Measurements from ENCODE around the gene FGF14. TPM values are rescaled to one million over a fixed set of nuclear protein-coding genes. Genes with fewer than 3 reads are reported as not detected.

FGF14 gene
- total and polyA plus RNA-seq, 2 experiments from 2014 or later = 0.03 TPM; not detected in 1

- TF ChIP-seq, protein P1, sequence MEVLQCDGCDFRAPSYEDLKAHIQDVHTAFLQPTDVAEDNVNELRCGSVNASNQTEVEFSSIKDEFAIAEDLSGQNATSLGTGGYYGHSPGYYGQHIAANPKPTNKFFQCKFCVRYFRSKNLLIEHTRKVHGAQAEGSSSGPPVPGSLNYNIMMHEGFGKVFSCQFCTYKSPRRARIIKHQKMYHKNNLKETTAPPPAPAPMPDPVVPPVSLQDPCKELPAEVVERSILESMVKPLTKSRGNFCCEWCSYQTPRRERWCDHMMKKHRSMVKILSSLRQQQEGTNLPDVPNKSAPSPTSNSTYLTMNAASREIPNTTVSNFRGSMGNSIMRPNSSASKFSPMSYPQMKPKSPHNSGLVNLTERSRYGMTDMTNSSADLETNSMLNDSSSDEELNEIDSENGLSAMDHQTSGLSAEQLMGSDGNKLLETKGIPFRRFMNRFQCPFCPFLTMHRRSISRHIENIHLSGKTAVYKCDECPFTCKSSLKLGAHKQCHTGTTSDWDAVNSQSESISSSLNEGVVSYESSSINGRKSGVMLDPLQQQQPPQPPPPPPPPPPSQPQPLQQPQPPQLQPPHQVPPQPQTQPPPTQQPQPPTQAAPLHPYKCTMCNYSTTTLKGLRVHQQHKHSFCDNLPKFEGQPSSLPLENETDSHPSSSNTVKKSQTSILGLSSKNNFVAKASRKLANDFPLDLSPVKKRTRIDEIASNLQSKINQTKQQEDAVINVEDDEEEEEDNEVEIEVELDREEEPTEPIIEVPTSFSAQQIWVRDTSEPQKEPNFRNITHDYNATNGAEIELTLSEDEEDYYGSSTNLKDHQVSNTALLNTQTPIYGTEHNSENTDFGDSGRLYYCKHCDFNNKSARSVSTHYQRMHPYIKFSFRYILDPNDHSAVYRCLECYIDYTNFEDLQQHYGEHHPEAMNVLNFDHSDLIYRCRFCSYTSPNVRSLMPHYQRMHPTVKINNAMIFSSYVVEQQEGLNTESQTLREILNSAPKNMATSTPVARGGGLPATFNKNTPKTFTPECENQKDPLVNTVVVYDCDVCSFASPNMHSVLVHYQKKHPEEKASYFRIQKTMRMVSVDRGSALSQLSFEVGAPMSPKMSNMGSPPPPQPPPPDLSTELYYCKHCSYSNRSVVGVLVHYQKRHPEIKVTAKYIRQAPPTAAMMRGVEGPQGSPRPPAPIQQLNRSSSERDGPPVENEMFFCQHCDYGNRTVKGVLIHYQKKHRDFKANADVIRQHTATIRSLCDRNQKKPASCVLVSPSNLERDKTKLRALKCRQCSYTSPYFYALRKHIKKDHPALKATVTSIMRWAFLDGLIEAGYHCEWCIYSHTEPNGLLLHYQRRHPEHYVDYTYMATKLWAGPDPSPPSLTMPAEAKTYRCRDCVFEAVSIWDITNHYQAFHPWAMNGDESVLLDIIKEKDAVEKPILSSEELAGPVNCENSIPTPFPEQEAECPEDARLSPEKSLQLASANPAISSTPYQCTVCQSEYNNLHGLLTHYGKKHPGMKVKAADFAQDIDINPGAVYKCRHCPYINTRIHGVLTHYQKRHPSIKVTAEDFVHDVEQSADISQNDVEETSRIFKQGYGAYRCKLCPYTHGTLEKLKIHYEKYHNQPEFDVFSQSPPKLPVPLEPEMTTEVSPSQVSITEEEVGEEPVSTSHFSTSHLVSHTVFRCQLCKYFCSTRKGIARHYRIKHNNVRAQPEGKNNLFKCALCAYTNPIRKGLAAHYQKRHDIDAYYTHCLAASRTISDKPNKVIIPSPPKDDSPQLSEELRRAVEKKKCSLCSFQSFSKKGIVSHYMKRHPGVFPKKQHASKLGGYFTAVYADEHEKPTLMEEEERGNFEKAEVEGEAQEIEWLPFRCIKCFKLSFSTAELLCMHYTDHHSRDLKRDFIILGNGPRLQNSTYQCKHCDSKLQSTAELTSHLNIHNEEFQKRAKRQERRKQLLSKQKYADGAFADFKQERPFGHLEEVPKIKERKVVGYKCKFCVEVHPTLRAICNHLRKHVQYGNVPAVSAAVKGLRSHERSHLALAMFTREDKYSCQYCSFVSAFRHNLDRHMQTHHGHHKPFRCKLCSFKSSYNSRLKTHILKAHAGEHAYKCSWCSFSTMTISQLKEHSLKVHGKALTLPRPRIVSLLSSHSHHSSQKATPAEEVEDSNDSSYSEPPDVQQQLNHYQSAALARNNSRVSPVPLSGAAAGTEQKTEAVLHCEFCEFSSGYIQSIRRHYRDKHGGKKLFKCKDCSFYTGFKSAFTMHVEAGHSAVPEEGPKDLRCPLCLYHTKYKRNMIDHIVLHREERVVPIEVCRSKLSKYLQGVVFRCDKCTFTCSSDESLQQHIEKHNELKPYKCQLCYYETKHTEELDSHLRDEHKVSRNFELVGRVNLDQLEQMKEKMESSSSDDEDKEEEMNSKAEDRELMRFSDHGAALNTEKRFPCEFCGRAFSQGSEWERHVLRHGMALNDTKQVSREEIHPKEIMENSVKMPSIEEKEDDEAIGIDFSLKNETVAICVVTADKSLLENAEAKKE (CRISPR knock-in tag; IDR thresholded peaks at IDR 0.05) = no peak
- no peak for TF ChIP-seq EZH2phosphoT487 (IDR thresholded peaks at IDR 0.05; ENCODE audit: unreplicated experiment)
- no peak for TF ChIP-seq STAT1 (IDR thresholded peaks at IDR 0.05; ENCODE audit: unreplicated experiment)
- TF ChIP-seq JUNB (IDR thresholded peaks at IDR 0.05; ENCODE audit: unreplicated experiment) = no peak
- TF ChIP-seq NANOG (IDR thresholded peaks at IDR 0.05; ENCODE audit: borderline replicate concordance) = no peak
- TF ChIP-seq POLR2AphosphoS5 (IDR thresholded peaks at IDR 0.05; ENCODE audit: low read depth) = no peak
- TF ChIP-seq ZNF331 (CRISPR knock-in tag; IDR thresholded peaks at IDR 0.05; ENCODE audit: low read depth) = no peak
- TF ChIP-seq, protein P2, sequence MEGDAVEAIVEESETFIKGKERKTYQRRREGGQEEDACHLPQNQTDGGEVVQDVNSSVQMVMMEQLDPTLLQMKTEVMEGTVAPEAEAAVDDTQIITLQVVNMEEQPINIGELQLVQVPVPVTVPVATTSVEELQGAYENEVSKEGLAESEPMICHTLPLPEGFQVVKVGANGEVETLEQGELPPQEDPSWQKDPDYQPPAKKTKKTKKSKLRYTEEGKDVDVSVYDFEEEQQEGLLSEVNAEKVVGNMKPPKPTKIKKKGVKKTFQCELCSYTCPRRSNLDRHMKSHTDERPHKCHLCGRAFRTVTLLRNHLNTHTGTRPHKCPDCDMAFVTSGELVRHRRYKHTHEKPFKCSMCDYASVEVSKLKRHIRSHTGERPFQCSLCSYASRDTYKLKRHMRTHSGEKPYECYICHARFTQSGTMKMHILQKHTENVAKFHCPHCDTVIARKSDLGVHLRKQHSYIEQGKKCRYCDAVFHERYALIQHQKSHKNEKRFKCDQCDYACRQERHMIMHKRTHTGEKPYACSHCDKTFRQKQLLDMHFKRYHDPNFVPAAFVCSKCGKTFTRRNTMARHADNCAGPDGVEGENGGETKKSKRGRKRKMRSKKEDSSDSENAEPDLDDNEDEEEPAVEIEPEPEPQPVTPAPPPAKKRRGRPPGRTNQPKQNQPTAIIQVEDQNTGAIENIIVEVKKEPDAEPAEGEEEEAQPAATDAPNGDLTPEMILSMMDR (conservative IDR thresholded peaks at IDR 0.05; ENCODE audit: low read depth in 2 of 2) = no peak
- TF ChIP-seq, protein P3, sequence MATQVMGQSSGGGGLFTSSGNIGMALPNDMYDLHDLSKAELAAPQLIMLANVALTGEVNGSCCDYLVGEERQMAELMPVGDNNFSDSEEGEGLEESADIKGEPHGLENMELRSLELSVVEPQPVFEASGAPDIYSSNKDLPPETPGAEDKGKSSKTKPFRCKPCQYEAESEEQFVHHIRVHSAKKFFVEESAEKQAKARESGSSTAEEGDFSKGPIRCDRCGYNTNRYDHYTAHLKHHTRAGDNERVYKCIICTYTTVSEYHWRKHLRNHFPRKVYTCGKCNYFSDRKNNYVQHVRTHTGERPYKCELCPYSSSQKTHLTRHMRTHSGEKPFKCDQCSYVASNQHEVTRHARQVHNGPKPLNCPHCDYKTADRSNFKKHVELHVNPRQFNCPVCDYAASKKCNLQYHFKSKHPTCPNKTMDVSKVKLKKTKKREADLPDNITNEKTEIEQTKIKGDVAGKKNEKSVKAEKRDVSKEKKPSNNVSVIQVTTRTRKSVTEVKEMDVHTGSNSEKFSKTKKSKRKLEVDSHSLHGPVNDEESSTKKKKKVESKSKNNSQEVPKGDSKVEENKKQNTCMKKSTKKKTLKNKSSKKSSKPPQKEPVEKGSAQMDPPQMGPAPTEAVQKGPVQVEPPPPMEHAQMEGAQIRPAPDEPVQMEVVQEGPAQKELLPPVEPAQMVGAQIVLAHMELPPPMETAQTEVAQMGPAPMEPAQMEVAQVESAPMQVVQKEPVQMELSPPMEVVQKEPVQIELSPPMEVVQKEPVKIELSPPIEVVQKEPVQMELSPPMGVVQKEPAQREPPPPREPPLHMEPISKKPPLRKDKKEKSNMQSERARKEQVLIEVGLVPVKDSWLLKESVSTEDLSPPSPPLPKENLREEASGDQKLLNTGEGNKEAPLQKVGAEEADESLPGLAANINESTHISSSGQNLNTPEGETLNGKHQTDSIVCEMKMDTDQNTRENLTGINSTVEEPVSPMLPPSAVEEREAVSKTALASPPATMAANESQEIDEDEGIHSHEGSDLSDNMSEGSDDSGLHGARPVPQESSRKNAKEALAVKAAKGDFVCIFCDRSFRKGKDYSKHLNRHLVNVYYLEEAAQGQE (IDR thresholded peaks at IDR 0.05; ENCODE audit: unreplicated experiment) = no peak
- no peak for TF ChIP-seq CREB1 (CRISPR knock-in tag; IDR thresholded peaks at IDR 0.05; ENCODE audit: low read depth)
- no peak for TF ChIP-seq EZH2 (IDR thresholded peaks at IDR 0.05; ENCODE audit: low read depth, unreplicated experiment)
Observed at GRCh38 chr13:101978552-101979315, 423.1 kb downstream of the FGF14 start (continued).

Data from GM23338 (cell line).